ENCODE data around the gene TMCO4.
A peak's percentile ranks its signal among the peaks of the same experiment; 100 is the strongest.
"Not testable (repeated sequence)": the region's sequence is repeated elsewhere in the genome, so short reads cannot be mapped to it uniquely, and the experiment has no call there.

The TMCO4 gene

GRCh38 chr1:19812875-19813642 is 13.3 kb upstream of the TMCO4 start:
- no peak for DNase-seq

- peak; percentile 31 for DNase-seq
These were observed 11.6 kb upstream of the TMCO4 start for GRCh38 chr1:19811206-19811851.

DNA sequence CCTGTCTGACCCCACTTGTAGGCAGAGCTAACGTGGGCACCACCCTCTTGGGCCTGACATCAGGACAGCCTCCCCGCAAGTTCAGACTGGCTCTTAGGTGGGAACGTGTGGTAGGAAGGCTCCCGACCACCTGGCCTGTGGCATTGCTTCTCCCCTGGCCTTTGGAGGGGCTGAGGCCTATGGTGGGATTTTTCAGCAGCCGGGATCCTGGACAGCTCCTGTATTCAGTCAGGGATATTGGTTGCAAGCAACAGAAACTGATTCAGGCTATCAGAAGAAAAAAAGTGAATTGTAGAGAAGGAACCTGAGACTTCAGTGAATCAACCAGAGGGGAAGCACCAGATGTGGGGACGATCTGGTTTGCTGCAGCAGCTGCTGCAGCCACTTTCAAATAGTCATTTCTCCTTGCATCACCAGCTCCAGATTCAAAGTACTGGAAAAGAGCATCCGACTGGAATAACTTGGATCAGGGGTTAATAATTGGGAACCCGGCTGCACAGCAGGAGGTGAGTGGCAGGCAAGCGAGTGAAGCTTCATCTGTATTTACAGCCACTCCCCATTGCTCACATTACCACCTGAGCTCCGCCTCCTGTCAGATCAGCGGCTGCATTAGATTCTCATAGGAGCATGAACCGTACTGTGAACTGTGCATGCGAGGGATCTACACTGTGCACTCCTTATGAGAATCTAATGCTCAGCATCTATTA is 9.5 kb upstream of the TMCO4 start:
- DNase-seq: peak; percentile 76

- DNase-seq: no peak
These were observed 8.6 kb upstream of the TMCO4 start for GRCh38 chr1:19808351-19808750.

DNA sequence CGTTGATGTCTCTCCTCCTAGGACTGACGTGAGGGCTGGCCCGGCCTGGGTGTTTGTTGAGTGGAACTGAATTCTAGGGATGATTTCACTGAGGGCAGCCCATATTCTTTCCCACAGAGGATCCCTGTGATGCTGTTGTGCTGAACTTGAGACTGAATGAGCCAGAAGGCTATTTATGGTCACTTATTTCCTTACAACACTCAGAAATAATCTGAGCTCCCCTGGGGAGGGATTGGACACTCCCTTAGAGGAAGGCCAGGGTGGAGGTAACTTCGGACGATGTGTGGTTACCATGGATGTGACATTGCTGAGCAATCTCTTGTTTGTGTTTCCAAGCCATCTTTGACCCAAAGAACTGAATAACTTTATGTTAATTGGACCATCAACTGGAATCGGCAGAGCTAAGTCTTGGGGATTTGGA is 5.1 kb upstream of the TMCO4 start:
- DNase-seq: no peak

DNA sequence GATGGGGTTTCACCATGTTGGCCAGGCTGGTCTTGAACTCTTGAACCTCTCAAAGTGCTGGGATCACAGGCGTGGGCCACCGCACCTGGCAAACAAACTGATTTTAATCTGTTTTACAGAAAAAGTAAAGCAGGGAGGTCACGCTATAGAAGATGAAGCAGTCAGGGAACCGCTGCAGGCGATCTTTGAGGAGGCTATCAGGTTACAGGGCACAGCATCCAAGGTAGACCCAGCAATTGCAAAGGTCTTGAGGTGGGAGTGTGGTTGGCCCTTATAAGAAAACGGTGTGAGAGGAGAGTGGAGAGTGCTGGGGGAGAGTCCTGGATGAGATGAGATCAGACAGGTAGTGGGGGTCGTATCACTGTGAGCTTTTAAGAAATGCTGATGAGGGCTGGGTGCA is 2.6 kb upstream of the TMCO4 start:
- no peak for DNase-seq

- peak; percentile 67 for DNase-seq
These were observed 524 bp upstream of the TMCO4 start for GRCh38 chr1:19800076-19800804.

DNA sequence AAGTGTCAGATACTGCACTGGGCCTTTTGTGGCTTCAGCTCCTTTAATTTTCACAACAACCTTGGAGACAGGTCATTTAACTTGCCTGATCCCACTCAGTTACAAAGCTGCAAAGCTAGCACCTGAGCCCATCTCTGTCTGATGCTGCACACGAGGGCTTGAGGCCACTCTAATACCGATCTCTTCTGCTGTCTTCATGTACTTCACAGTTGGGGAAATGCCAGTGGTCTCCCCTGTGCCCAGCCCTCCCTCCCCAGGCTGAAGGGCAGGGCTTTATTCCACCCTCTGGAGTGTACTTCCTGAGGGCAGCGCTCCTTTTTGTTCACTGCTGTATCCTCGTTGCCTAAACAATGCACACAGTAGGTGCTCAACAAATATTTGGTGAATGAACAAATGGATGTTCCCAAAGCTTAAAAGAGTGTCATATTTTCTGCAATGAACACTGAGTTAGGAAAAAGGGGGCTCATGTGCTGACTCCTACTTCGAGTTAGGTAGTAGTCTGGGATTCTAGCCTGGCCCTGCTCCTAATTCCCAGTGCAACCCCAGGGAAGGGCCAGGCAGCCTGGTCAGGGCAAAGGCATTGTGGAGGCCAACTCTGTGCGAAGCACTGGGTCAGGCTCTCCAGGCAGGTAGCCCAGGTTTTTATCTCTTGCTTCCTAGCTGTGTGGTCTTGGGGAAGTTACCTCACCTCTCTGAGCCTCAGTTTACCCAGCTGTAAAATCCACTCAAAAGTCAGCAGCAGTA is 1.1 kb downstream of the TMCO4 start:
- no peak for DNase-seq

- no peak for DNase-seq
These were observed 1.9 kb downstream of the TMCO4 start for GRCh38 chr1:19797827-19798226.

DNA sequence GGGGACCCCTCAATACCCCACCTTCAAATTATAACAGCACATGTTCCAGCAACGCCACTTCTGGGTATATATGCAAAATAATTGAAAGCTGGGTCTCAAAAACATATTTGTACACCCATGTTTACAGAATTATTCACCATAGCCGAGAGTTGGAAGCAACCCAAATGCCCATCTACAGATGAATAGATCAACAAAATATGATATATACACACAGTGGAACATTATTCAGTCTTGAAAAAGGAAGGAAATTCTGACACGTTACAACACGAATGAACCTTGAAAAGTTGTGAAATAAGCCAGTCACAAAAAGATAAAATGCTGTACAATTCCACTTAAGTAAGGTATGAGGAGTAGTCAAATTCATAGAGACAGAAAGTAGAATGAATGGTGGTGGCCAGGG is 5.1 kb downstream of the TMCO4 start:
- DNase-seq: no peak

- DNase-seq: peak; percentile 42
These were observed 6.2 kb downstream of the TMCO4 start for GRCh38 chr1:19793360-19794046.

DNA sequence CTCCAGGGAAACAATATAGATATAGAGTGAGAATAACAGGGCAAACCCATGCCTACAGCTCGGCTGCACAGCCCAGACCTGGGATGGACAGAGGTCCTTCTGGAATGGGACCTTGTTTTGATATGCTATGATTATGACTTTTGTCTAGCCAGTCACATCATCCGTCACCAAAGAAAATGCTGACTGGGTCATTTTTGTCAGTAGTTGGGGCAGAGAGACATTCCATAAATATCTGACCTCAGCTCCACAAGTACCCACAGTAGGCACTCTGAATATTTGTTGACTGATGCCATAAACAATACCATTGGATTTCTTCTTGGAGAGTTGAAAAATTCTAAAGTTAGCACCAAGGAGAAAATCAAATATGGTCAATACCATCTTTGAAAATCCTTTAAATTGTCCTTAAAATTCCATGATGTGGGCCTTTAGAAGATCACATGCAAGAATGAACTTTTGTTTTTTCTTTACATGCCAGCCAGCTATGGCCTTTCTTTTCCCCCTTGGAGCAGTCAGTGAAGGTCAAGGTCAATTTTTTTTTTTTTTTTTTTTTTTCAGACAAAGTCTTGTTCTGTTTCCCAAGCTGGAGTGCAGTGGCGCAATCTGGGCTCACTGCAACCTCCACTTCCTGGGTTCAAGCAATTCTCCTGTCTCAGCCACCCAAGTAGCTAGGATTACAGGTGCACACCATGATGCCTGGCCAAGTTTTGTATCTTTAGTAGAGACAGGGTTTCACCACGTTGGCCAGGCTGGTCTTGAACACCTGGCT is 7.3 kb downstream of the TMCO4 start:
- DNase-seq: no peak

DNA sequence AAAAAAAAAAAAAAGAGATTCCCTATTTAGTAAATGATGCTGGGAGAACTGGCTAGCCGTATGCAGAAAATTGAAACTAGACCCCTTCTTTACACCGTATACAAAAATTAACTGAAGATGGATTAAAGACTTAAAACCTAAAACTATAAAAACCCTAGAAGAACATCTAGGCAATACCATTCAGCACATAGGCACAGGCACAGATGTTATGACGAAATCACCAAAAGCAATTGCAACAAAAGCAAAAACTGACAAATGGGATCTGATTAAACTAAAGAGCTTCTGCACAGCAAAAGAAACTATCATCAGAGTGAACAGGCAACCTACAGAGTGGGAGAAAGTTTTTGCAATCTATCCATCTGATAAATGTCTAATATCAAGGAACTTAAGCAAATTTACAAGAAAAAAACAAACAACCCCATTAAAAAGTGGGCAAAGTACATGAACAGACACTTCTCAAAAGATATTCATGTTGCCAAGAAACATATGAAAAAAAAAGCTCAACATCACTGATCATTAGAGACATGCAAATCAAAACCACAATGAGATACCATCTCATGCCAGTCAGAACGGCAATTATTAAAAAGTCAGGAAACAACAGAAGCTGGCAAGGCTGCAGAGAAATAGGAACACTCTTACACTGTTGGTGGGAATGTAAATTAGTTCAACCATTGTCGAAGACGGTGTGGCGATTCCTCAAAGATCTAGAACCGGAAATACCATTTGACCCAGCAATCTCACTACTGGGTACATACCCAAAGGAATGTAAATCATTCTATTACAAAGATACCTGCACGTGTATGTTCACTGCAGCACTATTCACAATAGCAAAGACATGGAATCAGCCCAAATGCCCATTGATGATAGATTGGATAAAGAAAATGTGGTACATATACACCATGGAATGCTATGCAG is 9.4 kb downstream of the TMCO4 start:
- DNase-seq: not testable (repeated sequence)

GRCh38 chr1:19786988-19787423 is 12.7 kb downstream of the TMCO4 start:
- no peak for DNase-seq

DNA sequence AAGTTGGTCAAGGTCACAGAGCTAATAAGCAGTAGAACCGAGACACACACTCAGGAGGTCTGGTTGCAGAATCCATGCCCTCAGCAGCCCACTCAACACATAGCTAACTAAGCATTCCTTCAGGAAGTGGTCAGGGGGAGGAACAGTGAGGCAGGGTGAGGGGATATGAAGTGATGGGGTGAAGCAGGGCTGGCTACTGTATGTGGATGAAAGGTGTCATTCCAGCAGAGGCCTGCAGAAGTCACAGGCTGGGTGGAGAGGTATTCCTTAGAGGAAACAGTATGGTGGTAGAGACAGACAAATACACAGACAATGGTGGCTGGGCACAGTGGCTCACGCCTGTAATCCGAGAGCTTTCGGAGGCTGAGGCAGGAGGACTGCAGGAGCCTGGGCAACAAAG is 14.1 kb downstream of the TMCO4 start:
- DNase-seq: no peak

DNA sequence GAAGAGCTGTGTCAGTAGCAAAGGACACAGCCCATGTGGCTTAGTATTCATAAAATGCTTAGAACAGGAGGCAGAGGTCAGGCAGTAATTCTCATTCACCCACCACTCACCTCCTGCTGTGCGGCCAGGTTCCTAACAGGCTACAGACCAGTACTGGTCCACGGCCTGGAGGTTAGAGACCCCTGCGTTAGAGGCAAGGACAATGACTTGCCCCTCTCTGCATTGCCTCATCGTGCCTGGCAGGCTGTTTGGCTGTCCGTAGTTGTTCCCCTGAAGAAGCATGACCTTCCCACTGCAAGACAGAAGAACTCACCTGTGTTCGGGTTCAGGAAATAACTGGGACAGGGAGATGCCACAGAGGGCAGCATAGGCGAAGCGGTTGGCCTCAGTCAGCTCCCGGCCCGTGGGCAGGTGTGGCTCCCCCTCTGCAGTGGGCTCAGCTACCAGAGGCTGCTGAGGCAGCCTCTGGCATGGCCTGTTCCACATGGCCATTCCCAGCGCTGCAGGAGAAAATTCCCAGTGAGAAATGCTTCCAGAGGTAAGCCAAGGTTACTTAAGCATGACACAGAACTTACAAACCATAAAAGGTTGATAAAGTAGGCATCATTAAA is 19.3 kb downstream of the TMCO4 start:
- no peak for DNase-seq

DNA sequence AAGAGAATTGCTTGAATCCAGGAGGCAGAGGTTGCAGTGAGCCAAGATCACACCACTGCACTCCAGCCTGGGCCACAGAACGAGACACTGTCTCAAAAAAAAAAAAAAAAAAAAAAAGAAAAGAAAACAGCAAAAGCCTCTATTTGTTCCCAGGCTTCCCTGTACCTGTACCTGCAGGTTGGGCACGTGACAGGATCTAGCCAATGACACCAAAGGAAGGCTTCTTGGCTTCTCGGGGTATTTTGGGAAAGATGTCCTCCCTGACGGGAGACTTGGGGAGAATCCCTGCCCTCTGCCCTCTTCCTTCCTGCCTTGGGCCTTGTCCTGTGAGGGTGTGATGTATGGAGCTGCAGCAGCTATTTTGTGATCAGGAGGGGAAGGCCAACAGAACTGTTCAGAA is 22.8 kb downstream of the TMCO4 start:
- DNase-seq: no peak

GRCh38 chr1:19776287-19776686 is 23.4 kb downstream of the TMCO4 start:
- no peak for DNase-seq

DNA sequence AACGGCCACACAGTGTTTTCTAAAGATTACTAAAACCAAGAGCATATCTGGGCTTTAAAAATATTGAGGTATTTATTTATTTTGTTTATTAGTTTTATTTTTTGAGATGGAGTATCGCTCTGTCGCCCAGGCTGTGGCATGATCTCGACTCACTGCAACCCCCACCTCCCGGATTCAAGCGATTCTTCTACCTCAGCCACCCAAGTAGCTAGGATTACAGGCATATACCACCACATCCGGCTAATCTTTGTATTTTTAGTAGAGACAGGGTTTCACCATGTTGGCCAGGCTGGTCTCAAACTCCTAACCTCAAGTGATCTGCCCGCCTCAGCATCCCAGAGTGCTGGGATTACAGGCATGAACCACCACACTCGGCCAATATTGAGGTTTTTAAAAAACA is 23.9 kb downstream of the TMCO4 start:
- no peak for DNase-seq

Measured in eye (tissue), 1 donor.